ENCODE measurements around the gene KRTAP4-7.
A peak's percentile ranks its signal among the peaks of the same experiment; 100 is the strongest.
"Not testable (repeated sequence)": the region's sequence is repeated elsewhere in the genome, so short reads cannot be mapped to it uniquely, and the experiment has no call there.

KRTAP4-7 gene

DNA sequence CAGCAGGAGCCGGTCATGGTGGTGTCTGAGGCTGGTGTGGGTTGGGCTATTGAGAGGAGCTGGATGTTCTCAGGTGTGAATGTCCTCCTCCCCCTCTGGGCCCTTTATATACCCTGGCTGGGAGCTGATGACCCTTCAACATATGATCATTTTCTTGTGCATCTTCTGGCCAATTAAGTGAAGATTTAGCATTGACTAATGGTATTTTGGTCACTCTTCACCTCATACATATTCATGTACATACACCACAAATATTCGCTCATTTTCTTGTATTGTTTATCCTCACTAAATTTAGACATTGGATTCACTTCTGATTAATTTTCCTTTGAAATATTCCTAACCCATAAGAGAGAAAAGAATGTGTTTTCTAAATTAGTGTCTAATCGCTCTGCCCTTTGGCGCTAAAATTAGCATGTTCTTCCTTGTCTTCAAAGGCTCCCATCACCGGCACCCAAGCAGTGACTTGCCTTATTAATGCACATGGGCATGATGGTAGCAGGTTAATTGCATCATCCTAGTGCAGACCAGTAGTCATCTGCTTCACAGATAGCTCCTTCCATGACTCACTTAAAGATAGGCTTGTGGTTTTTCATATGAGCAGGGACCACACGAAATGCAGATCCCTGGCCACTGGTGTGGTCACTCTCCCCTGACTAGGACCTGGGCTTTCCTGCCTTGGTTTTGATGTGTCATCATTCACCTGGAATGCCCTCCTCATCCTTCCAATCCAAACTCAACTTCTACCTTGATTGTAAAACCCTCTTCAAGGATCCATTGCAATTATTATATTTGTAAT, 17.9 kb upstream of the KRTAP4-7 start, which contains the start of gene KRTAP2-4:
Gene KRTAP2-4, minus strand, starts transcription at position 51 of the 796 bp plus-strand sequence. Its CDS starts 34 bp downstream, at position 17.
- DNase-seq, result peak; percentile 84

- no peak for DNase-seq
These were observed 16.7 kb upstream of the KRTAP4-7 start for GRCh38 chr17:41067281-41067680.

DNA sequence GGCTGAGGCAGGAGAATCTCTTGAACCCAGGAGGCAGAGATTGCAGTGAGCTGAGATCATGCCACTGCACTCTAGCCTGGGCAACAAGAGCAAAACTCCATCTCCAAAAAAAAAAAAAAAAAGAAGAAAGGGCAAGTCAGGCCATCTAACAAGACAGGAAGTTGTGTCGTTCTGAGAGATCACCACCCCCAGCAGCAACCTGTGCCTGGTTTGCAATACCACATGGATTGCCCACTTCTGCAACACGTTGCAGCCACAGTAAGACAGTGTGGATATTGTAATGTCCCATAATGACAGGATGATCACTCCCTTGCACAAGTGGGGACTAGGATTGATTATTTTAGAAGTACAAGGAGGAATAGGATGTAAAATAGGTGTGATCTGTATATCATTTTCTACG, 14.9 kb upstream of the KRTAP4-7 start:
- no peak for DNase-seq

GRCh38 chr17:41071606-41072360, 12.2 kb upstream of the KRTAP4-7 start:
- DNase-seq, result no peak

GRCh38 chr17:41073676-41074075, 10.3 kb upstream of the KRTAP4-7 start:
- no peak for DNase-seq

DNA sequence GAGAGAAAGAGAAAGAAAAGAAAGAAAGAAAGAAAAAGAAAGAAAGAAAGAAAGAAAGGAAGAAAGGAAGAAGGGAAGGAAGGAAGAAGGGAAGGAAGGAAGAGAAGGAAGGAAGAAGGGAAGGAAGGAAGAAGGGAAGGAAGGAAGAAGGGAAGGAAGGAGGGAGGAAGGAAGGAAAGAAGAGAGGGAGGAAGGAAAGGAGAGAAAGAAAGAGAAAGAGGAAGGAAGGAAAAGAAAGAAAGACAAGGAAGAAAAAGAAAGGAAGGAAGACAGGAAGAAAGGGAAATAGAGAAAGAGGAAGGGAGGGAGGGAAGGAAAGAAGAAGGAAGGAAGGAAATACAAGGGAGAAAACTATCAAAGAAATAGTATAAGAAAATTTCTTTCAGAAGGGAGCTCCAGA, 7.2 kb upstream of the KRTAP4-7 start:
- DNase-seq, result no peak

DNA sequence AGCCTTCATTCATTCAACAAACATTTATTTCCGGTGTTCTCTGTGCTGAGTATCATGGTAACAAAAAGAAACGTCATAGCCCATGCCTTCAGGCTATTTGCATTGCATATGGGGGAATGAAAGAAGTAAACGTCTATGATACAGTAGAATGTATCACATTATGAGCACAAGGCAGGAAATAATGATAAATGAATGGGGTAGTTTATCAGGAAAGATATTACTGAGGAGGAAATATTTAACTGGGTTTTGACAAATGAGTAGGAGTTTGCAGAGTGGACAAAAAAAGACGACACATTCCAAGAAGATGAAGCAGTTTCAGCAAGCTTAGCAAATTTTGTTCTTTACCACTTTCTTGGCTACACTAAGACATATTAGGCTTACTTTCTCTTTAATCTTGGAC, 1.3 kb upstream of the KRTAP4-7 start:
- DNase-seq, result no peak

DNA sequence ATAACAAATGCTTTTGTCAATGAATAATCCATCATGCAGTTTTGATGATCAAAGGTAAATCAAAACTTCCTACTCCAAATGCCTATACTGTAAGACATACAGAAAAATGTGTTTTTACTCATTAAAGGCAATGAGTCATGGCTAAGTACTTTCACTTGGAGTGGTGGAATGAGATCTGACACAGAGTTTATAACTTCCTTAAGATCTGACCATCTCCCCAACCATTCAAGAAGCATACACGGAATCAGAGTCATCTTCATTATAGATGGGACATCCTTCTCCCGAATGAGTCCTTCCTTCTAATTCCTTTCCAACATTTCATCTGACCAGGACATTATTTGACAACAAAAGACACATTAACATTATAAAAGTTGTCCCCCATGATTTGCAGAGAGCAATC, 523 bp upstream of the KRTAP4-7 start:
- not testable (repeated sequence) for DNase-seq

- DNase-seq, result not testable (repeated sequence)
These were observed 4.9 kb downstream of the KRTAP4-7 start for GRCh38 chr17:41088760-41089352.

GRCh38 chr17:41096055-41096454, 12.1 kb downstream of the KRTAP4-7 start:
- DNase-seq, result no peak

DNA sequence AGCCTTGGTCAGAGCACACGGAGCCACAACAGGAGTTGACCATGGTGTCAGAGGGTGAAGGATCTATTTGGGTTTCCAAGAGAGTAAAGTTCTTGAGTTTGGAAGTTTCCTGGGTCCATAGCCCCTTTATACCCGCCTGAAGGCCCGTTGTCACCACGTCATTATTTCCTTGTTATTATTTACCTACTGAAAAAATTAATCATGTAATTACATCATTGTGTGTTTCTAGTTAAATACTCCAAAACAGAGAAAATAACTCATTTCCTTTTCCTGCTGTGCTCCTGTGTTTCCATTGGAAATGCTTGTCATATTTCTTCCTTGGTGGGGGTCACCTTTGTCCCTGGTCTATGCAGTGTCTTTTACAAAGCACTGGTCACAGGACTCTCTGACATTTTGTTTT, 14.1 kb downstream of the KRTAP4-7 start, which contains the start of gene KRTAP4-8:
Gene KRTAP4-8, minus strand, starts transcription at position 101 of the 400 bp plus-strand sequence. Its CDS starts 58 bp downstream, at position 43.
- no peak for DNase-seq

- no peak for DNase-seq
These were observed 14.5 kb downstream of the KRTAP4-7 start for GRCh38 chr17:41098481-41098880.

- not testable (repeated sequence) for DNase-seq
These were observed 15.9 kb downstream of the KRTAP4-7 start for GRCh38 chr17:41099682-41100480.

DNA sequence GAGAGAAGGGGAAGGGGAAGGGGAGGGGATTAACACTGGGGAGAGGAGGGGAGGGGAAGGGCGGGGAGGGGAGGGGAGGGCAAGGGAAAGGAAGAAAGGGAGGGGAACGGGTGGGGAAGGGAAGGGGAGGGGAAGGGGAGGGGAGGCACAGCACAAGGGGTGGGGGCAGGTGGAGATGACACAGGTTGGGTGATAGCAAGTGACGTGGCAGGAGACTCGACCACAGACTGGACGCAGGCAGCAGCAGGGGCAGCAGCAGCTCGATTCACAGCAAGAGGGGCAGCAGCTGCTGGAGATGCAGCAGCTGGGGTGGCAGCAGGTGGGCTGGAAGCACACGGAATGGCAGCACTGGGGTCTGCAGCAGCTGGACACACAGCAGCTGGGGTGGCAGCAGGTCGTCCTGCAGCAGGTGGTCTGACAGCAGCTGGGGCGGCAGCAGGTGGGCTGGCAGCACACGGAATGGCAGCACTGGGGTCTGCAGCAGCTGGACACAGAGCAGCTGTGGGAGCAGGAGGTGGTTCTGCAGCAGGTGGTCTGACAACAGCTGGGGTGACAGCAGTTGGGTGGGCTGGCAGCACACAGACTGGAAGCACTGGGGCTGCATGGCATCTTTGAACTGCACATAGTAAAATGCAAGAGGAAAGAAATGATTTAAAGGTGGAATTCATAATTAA, 17.8 kb downstream of the KRTAP4-7 start, which contains the start of gene KRTAP4-16:
Gene KRTAP4-16, minus strand, starts transcription at position 624 of the 674 bp plus-strand sequence. Its CDS starts 0 bp downstream, at position 624.
- no peak for DNase-seq

GRCh38 chr17:41103896-41104295, 19.9 kb downstream of the KRTAP4-7 start:
- DNase-seq, result no peak

DNA sequence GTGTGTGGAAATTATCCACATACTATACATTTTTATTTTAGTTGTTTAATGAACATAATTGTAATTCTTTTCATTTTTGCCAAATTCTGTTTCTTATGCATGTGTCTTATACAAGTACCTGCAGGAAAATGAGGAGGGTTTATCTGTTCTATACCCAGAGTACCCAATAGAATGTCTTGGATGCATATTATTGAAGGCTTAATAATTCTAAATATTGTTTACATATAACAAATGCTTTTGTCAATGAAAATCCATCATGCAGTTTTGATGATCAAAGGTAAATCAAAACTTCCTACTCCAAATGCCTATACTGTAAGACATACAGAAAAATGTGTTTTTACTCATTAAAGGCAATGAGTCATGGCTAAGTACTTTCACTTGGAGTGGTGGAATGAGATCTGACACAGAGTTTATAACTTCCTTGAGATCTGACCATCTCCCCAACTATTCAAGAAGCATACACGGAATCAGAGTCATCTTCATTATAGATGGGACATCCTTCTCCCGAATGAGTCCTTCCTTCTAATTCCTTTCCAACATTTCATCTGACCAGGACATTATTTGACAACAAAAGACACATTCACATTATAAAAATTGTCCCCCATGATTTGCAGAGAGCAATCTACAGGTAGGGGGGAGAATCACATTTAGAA, 20.6 kb downstream of the KRTAP4-7 start:
- not testable (repeated sequence) for DNase-seq

GRCh38 chr17:41105347-41105746, 21.4 kb downstream of the KRTAP4-7 start, which contains the start of gene KRTAP4-9:
Gene KRTAP4-9 (plus strand): TSS chr17:41105389. CDS start chr17:41105389, 0 bp downstream.
- not testable (repeated sequence) for DNase-seq

- DNase-seq, result no peak
These were observed 24.0 kb downstream of the KRTAP4-7 start for GRCh38 chr17:41107941-41108450.

DNA sequence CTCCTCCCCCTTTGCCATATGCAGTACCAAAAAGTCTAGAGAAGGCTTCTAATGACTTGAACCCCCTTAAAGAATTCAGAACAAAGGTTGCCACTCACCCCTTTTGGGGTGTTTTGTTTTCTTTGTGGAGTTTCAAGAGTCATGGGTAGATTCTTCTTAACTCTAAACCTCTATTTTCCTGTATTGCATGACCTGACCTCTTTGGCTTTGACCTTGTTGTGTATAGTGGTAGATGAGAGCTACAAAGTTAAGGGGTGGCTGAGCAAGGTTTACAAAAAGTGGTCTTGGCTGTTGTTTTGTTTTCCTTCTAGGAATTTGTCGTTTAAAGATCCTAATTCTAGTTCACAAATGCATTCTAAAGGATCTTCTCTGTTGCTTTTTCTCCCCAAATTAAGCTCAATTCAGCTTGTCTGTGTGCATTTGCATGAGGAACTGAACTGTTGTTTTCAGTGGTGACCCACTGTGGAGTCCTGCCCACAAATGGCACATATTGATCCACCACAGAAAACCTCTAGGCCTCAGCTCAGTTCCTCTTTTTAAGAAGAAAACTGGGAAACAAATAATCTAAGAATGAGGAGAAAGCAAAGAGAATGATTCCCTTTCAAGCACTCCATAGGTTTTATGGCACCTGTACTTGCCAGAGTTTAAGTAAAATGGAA, 24.9 kb downstream of the KRTAP4-7 start:
- DNase-seq, result not testable (repeated sequence)

DNA sequence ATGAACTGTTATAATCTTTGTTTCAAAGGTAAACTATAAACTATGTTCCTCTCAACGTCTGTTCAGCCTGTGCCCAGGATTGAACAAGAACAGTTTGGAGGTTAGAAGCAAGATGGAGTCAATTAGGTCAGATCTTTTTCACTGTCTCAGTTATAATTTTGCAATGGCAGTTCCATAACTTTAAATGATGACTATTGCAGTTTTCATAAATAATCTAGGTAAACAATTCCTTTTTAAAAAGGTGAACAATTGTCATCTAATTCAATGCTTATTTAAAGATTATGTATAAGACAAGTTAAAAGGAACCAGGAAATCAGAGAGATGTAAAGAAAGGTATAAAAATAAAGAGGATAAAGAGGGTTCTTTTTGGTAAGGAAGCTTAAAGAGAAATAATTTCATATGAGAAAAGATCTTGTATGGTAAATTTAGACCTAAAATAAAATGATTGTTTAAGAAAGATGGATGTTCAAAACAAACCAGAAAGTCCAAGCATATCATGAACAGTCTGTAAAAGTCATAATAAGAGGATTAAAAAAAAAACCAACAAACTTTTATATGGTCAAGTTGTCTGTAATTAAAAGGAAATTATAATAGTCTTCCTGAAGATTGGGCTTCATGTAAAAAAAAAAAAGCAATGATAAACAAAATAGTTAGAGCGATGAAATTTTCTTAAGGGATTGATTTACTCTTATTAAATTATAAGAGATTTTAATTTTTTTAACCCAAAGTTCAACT, 27.4 kb downstream of the KRTAP4-7 start:
- no peak for DNase-seq
